Globus pallidus (tissue), 1 donor: ENCODE results near the gene ZNF121.

Experiments used
- DNase-seq: peaks from one replicate; pipeline ENCODE4 v3.0.0-alpha.2; 2015; ENCODE audit warnings: low spot score

The ZNF121 gene

GRCh38 chr19:9538183-9539058 lies 45.9 kb downstream of the ZNF121 start, which contains the start of gene ZNF426:
Gene ZNF426 (minus strand): TSS chr19:9538645. CDS start chr19:9536232, 2,413 bp downstream.
- DNase-seq: peak; percentile 80

- no peak for DNase-seq
These were observed 48.4 kb downstream of the ZNF121 start for GRCh38 chr19:9535934-9536333.

- no peak for DNase-seq
These were observed 52.4 kb downstream of the ZNF121 start for GRCh38 chr19:9531933-9532332.

- DNase-seq: no peak
These were observed 55.5 kb downstream of the ZNF121 start for GRCh38 chr19:9528757-9529336.

GRCh38 chr19:9523885-9524474 lies 60.3 kb downstream of the ZNF121 start:
- no peak for DNase-seq
